H1 (cell line): ENCODE data around the gene EPHA2. TPM values are rescaled to one million over a fixed set of nuclear protein-coding genes. Genes with fewer than 3 reads are reported as not detected.

Source experiments
- CTCF ChIA-PET: fragments of 300-600 bp; sonication (Branson Sonifier 250); formaldehyde crosslinking; loops from one replicate; lab custom pipeline; 2021; ENCODE audit not compliant: partially characterized antibody; lab: Charles Lee
- POLR2A ChIA-PET: fragments of 300-600 bp; sonication (Branson Sonifier 250); formaldehyde crosslinking; loops from one replicate; lab custom pipeline; 2021; ENCODE audit warnings: inconsistent platforms; ENCODE audit not compliant: partially characterized antibody; lab: Charles Lee
- DNase-seq, 2 experiments: peaks; one replicate each; pipeline versions ENCODE4 v3.0.0 to v3.0.0-alpha.2; 2010 to 2022; ENCODE audit warnings: low spot score in 2 of 2, low read depth in 1 of 2, mixed read lengths in 1 of 2
- FAIRE-seq: peaks from 2 replicates; lab custom pipeline; 2011; peaks lifted over from hg19 to GRCh38; lab: Jason Lieb, UNC
- H2AFZ ChIP-seq: 2 replicates; pipeline ENCODE4 v1.8.1; 2012; ENCODE audit warnings: low read length, inconsistent platforms
- H2AK5ac ChIP-seq: 2 replicates; pipeline ENCODE4 v1.6.1; 2013; ENCODE audit warnings: low read depth, low read length
- H2BK120ac ChIP-seq: replicated peaks from 2 replicates; pipeline ENCODE3; 2013; ENCODE audit warnings: low read depth, low read length, inconsistent platforms
- H2BK12ac ChIP-seq: 2 replicates; pipeline ENCODE4 v1.6.1; 2013; ENCODE audit warnings: low read depth, low read length
- H2BK15ac ChIP-seq: 2 replicates; pipeline ENCODE4 v1.6.1; 2013; ENCODE audit warnings: low read length
- H2BK20ac ChIP-seq: 2 replicates; pipeline ENCODE4 v1.6.1; 2013; ENCODE audit warnings: low read length
- H2BK5ac ChIP-seq: 2 replicates; pipeline ENCODE4 v1.6.1; 2013; ENCODE audit warnings: low read depth, low read length
- H3K14ac ChIP-seq: 2 replicates; pipeline ENCODE4 v1.6.1; 2013; ENCODE audit warnings: inconsistent platforms; ENCODE audit not compliant: insufficient read length
- H3K18ac ChIP-seq: 2 replicates; pipeline ENCODE4 v1.6.1; 2013; ENCODE audit warnings: low read length; ENCODE audit errors: extremely low read depth
- H3K23ac ChIP-seq: 2 replicates; pipeline ENCODE4 v1.6.1; 2013; ENCODE audit warnings: inconsistent platforms; ENCODE audit not compliant: insufficient read length
- H3K23me2 ChIP-seq: 2 replicates; pipeline ENCODE4 v1.6.1; 2013; ENCODE audit warnings: low read depth, low read length
- H3K27ac ChIP-seq: 2 replicates; pipeline ENCODE4 v1.6.1; 2011; ENCODE audit warnings: low read depth, low read length, inconsistent platforms
- H3K27me3 ChIP-seq, 4 experiments: replicated peaks in 1 of 4; 1 replicate in 1 of 4; 2 replicates in 3 of 4; pipeline versions ENCODE4 v1.6.1 to v1.8.1; 2011 to 2013; ENCODE audit warnings: low read length in 3 of 4, mild to moderate bottlenecking in 3 of 4, inconsistent platforms in 2 of 4, mixed read lengths in 2 of 4, moderate library complexity in 1 of 4; ENCODE audit not compliant: control insufficient read depth in 3 of 4, insufficient read depth in 3 of 4; ENCODE audit errors: extremely low read depth in 1 of 4
- H3K36me3 ChIP-seq, 4 experiments: 2 replicates each; pipeline versions ENCODE4 v1.6.1 to v1.8.1; 2011 to 2013; ENCODE audit warnings: mild to moderate bottlenecking in 4 of 4, low read length in 3 of 4, moderate library complexity in 2 of 4, control low read depth in 1 of 4, inconsistent platforms in 1 of 4; ENCODE audit not compliant: insufficient read depth in 4 of 4, control insufficient read depth in 2 of 4
- H3K4ac ChIP-seq: replicated peaks from 2 replicates; pipeline ENCODE3; 2013; ENCODE audit warnings: low read length, low read depth, mixed read lengths, inconsistent platforms; ENCODE audit not compliant: insufficient read length
- H3K4me1 ChIP-seq, 4 experiments: replicated peaks in 1 of 4; 1 replicate in 1 of 4; 2 replicates in 3 of 4; pipeline versions ENCODE4 v1.6.1 to v1.8.1; 2011 to 2013; ENCODE audit warnings: low read length in 3 of 4, inconsistent platforms in 2 of 4, mixed read lengths in 1 of 4; ENCODE audit not compliant: insufficient read depth in 4 of 4, control insufficient read depth in 3 of 4
- H3K4me2 ChIP-seq, 2 experiments: 2 replicates each; pipeline versions ENCODE4 v1.6.1 to v1.8.1; 2011 to 2013; ENCODE audit warnings: low read depth in 2 of 2, low read length in 2 of 2, control low read depth in 1 of 2, inconsistent platforms in 1 of 2, mild to moderate bottlenecking in 1 of 2; ENCODE audit not compliant: insufficient read depth in 1 of 2
- H3K4me3 ChIP-seq, 4 experiments: fragments of 200-600, 300-600 bp in 1 of 4; sonication (generic), shearing (Covaris generic), sonication (Bioruptor Twin) in 1 of 4; 2 replicates each; pipeline versions ENCODE4 v1.5.1 to v1.8.1; 2011 to 2016; ENCODE audit warnings: low read length in 4 of 4, low read depth in 3 of 4, control low read depth in 2 of 4, inconsistent platforms in 2 of 4, mild to moderate bottlenecking in 2 of 4, mixed read lengths in 1 of 4, moderate library complexity in 1 of 4; ENCODE audit not compliant: insufficient read depth in 2 of 4; ENCODE audit errors: extremely low read depth in 1 of 4
- H3K56ac ChIP-seq: replicated peaks from 2 replicates; pipeline ENCODE3; 2013; ENCODE audit warnings: low read depth, mild to moderate bottlenecking, mixed read lengths, low read length, inconsistent platforms; ENCODE audit not compliant: insufficient read length
- H3K79me1 ChIP-seq: 2 replicates; pipeline ENCODE4 v1.6.1; 2013; ENCODE audit warnings: low read depth, low read length, control low read depth
- H3K79me2 ChIP-seq, 2 experiments: 2 replicates each; pipeline versions ENCODE4 v1.6.1 to v1.8.1; 2012 to 2013; ENCODE audit warnings: low read length in 2 of 2, mild to moderate bottlenecking in 2 of 2, inconsistent platforms in 1 of 2; ENCODE audit not compliant: insufficient read depth in 2 of 2, control insufficient read depth in 1 of 2
- H3K9ac ChIP-seq, 4 experiments: replicated peaks in 1 of 4; 1 replicate in 1 of 4; 2 replicates in 3 of 4; pipeline versions ENCODE4 v1.6.1 to v1.8.1; 2011 to 2013; ENCODE audit warnings: low read depth in 3 of 4, low read length in 3 of 4, control low read depth in 2 of 4, mild to moderate bottlenecking in 2 of 4, moderate library complexity in 2 of 4, inconsistent platforms in 1 of 4; ENCODE audit errors: extremely low read depth in 1 of 4
- H3K9me3 ChIP-seq, 2 experiments: 2 replicates each; pipeline versions ENCODE4 v1.6.1 to v1.8.1; 2012 to 2013; ENCODE audit warnings: mild to moderate bottlenecking in 2 of 2, moderate library complexity in 2 of 2, control low read depth in 1 of 2, inconsistent platforms in 1 of 2, low read depth in 1 of 2, low read length in 1 of 2, mixed read lengths in 1 of 2; ENCODE audit not compliant: insufficient read depth in 2 of 2
- H4K20me1 ChIP-seq, 2 experiments: replicated peaks in 1 of 2; 2 replicates each; pipeline versions ENCODE3 to v1.8.1; 2011 to 2013; ENCODE audit warnings: inconsistent platforms in 2 of 2, low read length in 2 of 2, mild to moderate bottlenecking in 1 of 2; ENCODE audit not compliant: insufficient read depth in 2 of 2, control insufficient read depth in 1 of 2
- H4K5ac ChIP-seq: 2 replicates; pipeline ENCODE4 v1.6.1; 2013; ENCODE audit warnings: low read length, low read depth, mixed read lengths, inconsistent platforms; ENCODE audit not compliant: insufficient read length
- H4K8ac ChIP-seq: 2 replicates; pipeline ENCODE4 v1.8.0; 2013; ENCODE audit warnings: mild to moderate bottlenecking, moderate library complexity, low read length, inconsistent platforms; ENCODE audit not compliant: insufficient read depth; ENCODE audit errors: extremely low read depth
- H4K91ac ChIP-seq: replicated peaks from 2 replicates; pipeline ENCODE3; 2013; ENCODE audit warnings: low read length, mixed read lengths, inconsistent platforms; ENCODE audit not compliant: insufficient read length
- ASH2L ChIP-seq: fragments of 200-600, 300-600 bp; sonication (generic); IDR thresholded peaks from one replicate; pipeline ENCODE4 v1.7.1; 2017; ENCODE audit warnings: low read length
- BACH1 ChIP-seq: IDR thresholded peaks from 2 replicates; pipeline ENCODE4 v1.6.1; 2012; ENCODE audit warnings: low read length, improper control_type of control experiment
- BCL11A ChIP-seq, 2 experiments: IDR thresholded peaks; one replicate each; pipeline ENCODE4 v1.6.1; 2011; ENCODE audit warnings: low read depth in 2 of 2, low read length in 2 of 2, mild to moderate bottlenecking in 2 of 2
- CHD1 ChIP-seq: IDR thresholded peaks from 2 replicates; pipeline ENCODE4 v1.6.1; 2012; ENCODE audit warnings: low read depth, low read length, improper control_type of control experiment
- CTBP2 ChIP-seq: IDR thresholded peaks from 2 replicates; pipeline ENCODE4 v1.7.0; 2011; ENCODE audit warnings: borderline replicate concordance, mild to moderate bottlenecking, moderate library complexity, mixed read lengths, low read length; ENCODE audit not compliant: insufficient read depth, insufficient read length
- EZH2 ChIP-seq: fragments of 200-600 bp; sonication (generic); IDR thresholded peaks from 2 replicates; pipeline ENCODE4 v1.7.1; 2012; ENCODE audit warnings: low read depth, mild to moderate bottlenecking, moderate library complexity, low read length, inconsistent platforms; ENCODE audit not compliant: severe bottlenecking
- JUN ChIP-seq: IDR thresholded peaks from 2 replicates; pipeline ENCODE4 v1.6.1; 2011; ENCODE audit warnings: low read depth, mild to moderate bottlenecking, improper control_type of control experiment, low read length
- RXRA ChIP-seq: IDR thresholded peaks from 2 replicates; pipeline ENCODE4 v1.6.1; 2011; ENCODE audit warnings: low read depth, mild to moderate bottlenecking, low read length, moderate library complexity; ENCODE audit not compliant: insufficient read depth
- SIX5 ChIP-seq: IDR thresholded peaks from 2 replicates; pipeline ENCODE4 v1.6.1; 2011; ENCODE audit warnings: mild to moderate bottlenecking, low read depth, low read length
- SP4 ChIP-seq: IDR thresholded peaks from 2 replicates; pipeline ENCODE4 v1.6.1; 2012; ENCODE audit warnings: low read length, inconsistent platforms
- SRF ChIP-seq: IDR thresholded peaks from 2 replicates; pipeline ENCODE4 v1.6.1; 2011; ENCODE audit warnings: mild to moderate bottlenecking, low read depth, low read length, moderate library complexity
- TBP ChIP-seq: IDR thresholded peaks from 2 replicates; pipeline ENCODE4 v1.6.1; 2011; ENCODE audit warnings: low read depth, low read length, improper control_type of control experiment
- TEAD4 ChIP-seq: IDR thresholded peaks from 2 replicates; pipeline ENCODE4 v1.6.1; 2012; ENCODE audit warnings: low read depth, low read length, inconsistent platforms, mixed read lengths
- WGBS, 2 experiments: shearing (Covaris generic) in 1 of 2; methylation state at CpG; one replicate each; pipeline versions ENCODE4 v1.1.6 to v1.1.7; 2013 to 2015; ENCODE audit warnings: low lambda C conversion rate in 2 of 2, mixed read lengths in 2 of 2, inconsistent platforms in 1 of 2, low coverage in 1 of 2, missing lambda C conversion rate in 1 of 2; ENCODE audit not compliant: insufficient replicate concordance in 2 of 2, insufficient coverage in 1 of 2, insufficient read length in 1 of 2; ENCODE audit errors: extremely low coverage in 1 of 2, missing lambda C conversion rate in 1 of 2; 5-methylcytosine and 5-hydroxymethylcytosine counted together
- polyA plus RNA-seq, 7 experiments: library from polyadenylated mRNA; depleted of rRNA in 3 of 7; stranded (reverse) in 5 of 7; unstranded in 2 of 7; fragments of >200 nt in 5 of 7; fragments of 200-250 nt in 2 of 7; gene quantifications; 1 replicate in 5 of 7; 2 replicates in 1 of 7; 4 replicates in 1 of 7; pipeline versions ENCODE4 v1.2.1 to v1.2.3, GENCODE V29; 2011 to 2013; ENCODE audit warnings: missing spikeins in 2 of 7, mixed read lengths in 2 of 7
- total RNA-seq: library from RNA; stranded (reverse); fragmentation: NEBNext Ultra II Directional; extraction: Animal tissue kit (Norgen Biotek cat#: 25700); gene quantifications from 2 replicates; pipeline ENCODE4 v1.2.1, GENCODE V29; 2021
- TF ChIP-seq, protein P1 (sequence below): IDR thresholded peaks from 2 replicates; pipeline ENCODE4 v1.6.1; 2012; ENCODE audit warnings: inconsistent platforms

Gene EPHA2
- total and polyA plus RNA-seq, 2 of the 8 experiments (the other 6 are each of a cell fraction or from before 2014, with no cell fraction given), result 26.8 to 33.6 TPM

DNA sequence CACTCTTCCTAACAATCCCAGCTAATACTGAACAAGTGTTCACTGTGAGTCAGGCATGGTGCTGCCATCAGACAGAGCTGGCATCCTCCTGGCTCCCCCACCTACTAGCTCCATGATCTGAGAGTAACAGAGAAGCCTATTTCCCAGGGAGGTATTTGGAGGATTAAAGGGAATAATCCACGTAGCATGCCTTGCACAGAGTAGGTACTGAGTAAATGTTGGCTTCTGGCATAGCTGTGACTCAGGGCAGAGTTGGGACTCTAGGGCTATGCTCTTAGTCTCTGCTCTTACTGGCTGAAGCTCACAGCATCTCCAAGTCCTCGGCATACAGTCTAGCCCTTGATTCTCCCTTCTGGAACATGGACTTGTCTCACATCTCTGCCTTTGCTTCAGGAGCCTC, 48.3 kb upstream of the EPHA2 start:
- no peak overlapping the region for H2BK120ac ChIP-seq
- ChIA-PET POLR2A (interaction anchor here (0.6 to 1.6 kb wide), 6 partner anchors 9 to 116 kb away, joined by 3 to 5 read pairs (median 4); partner anchors contain the start of gene ARHGEF19), CTCF (interaction anchor here (0.6 to 7.6 kb wide), 17 partner anchors 10 to 131 kb away, joined by 3 to 45 read pairs (median 7); partner anchors contain the start of gene FAM131C)
- H2BK20ac ChIP-seq, result no peak overlapping the region
- H3K27ac ChIP-seq, result no peak overlapping the region; the same call in 1 of the 2 replicates
- H4K8ac ChIP-seq, result no peak overlapping the region
- H3K4me3 ChIP-seq, result no peak overlapping the region
- DNase-seq, result no peak
- H3K4me1 ChIP-seq, result peaks cover 0 to 15% (median 11%) of the 10 kb centered on the region in 4 experiments; a peak in 5 of 7 replicates
- no peak overlapping the region for H4K5ac ChIP-seq
- H3K27me3 ChIP-seq, result no peaks in the 10 kb centered on the region
- no peak overlapping the region for H3K14ac ChIP-seq
- H3K23me2 ChIP-seq, result peaks cover 6% of the 10 kb centered on the region
- H3K9ac ChIP-seq, result no peak overlapping the region
- H3K4ac ChIP-seq, result no peak overlapping the region
- H2BK15ac ChIP-seq, result no peak overlapping the region
- H3K9me3 ChIP-seq, result no peaks in the 10 kb centered on the region
- WGBS, 2 experiments, result 93% methylated on average over 2 of the region's 2 CpGs; no CpG with 5 or more reads in 1 of the 2 experiments
- peaks cover 9 to 23% (median 21%) of the 10 kb centered on the region in 4 experiments; a peak in 7 of 8 replicates for H3K36me3 ChIP-seq
- FAIRE-seq, result no peak
- no peak overlapping the region for H2BK5ac ChIP-seq
- no peak overlapping the region for H3K18ac ChIP-seq
- H3K79me2 ChIP-seq, result peaks cover 0 to 4% of the 10 kb centered on the region in 2 experiments; a peak in 2 of 4 replicates
- no peak overlapping the region for H3K23ac ChIP-seq
- H2AFZ ChIP-seq, result no peak overlapping the region
- peaks cover 2 to 6% of the 10 kb centered on the region in 2 experiments for H4K20me1 ChIP-seq
- H3K79me1 ChIP-seq, result peaks cover 2% of the 10 kb centered on the region; the same call in 1 of the 2 replicates
- H3K4me2 ChIP-seq, result no peak overlapping the region
- H4K91ac ChIP-seq, result no peak overlapping the region
- H2BK12ac ChIP-seq, result no peak overlapping the region
- H2AK5ac ChIP-seq, result no peak overlapping the region
- H3K56ac ChIP-seq, result no peak overlapping the region
- TF ChIP-seq EZH2, result no peak
- TF ChIP-seq CTBP2, result no peak
- no peak for TF ChIP-seq TEAD4
- no peak for TF ChIP-seq BCL11A (IDR thresholded peaks at IDR 0.05; ENCODE audit: low read depth in 2 of 2, low read length in 2 of 2)
- no peak for TF ChIP-seq TBP
- no peak for TF ChIP-seq CHD1
- no peak for TF ChIP-seq BACH1
- TF ChIP-seq SRF, result no peak
- no peak for TF ChIP-seq SP4
- TF ChIP-seq JUN, result no peak
- TF ChIP-seq, protein P1, sequence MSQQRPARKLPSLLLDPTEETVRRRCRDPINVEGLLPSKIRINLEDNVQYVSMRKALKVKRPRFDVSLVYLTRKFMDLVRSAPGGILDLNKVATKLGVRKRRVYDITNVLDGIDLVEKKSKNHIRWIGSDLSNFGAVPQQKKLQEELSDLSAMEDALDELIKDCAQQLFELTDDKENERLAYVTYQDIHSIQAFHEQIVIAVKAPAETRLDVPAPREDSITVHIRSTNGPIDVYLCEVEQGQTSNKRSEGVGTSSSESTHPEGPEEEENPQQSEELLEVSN, result no peak
- TF ChIP-seq SIX5, result no peak
- no peak for TF ChIP-seq ASH2L
- no peak for TF ChIP-seq RXRA
